Activated T-cell treated with anti-CD3 and anti-CD28 coated beads, Interleukin-2, amount 50 U/mL, for 72 hours (primary cell): ENCODE results near the gene FXYD4. TPM values are rescaled to one million over a fixed set of nuclear protein-coding genes. Genes with fewer than 3 reads are reported as not detected.
"Not testable (repeated sequence)": the region's sequence is repeated elsewhere in the genome, so short reads cannot be mapped to it uniquely, and the experiment has no call there.

ENCODE experiments used
- ATAC-seq, 2 donors: fragments of 150-1000 bp; cut with Tn5 transposase; replicated peaks in 1 of 2; 2 replicates each; pipeline ENCODE4 v1.10.0; 2021; ENCODE audit warnings: moderate library complexity in 2 of 2, mild to moderate bottlenecking in 1 of 2
- DNase-seq, 2 donors: peaks; one replicate each; pipeline ENCODE4 v3.0.0; 2021 to 2022; ENCODE audit warnings: mixed read lengths in 1 of 2
- H3K27ac Mint-ChIP-seq: one replicate; pipeline ENCODE4 v1.8.0; 2022; ENCODE audit warnings: mild to moderate bottlenecking, moderate library complexity, mixed read lengths
- H3K27me3 Mint-ChIP-seq: one replicate; pipeline ENCODE4 v1.8.0; 2022; ENCODE audit warnings: low read depth, mixed read lengths
- H3K36me3 Mint-ChIP-seq, 2 donors: one replicate each; pipeline ENCODE4 v1.8.0; 2022; ENCODE audit warnings: mixed read lengths in 2 of 2, mild to moderate bottlenecking in 1 of 2; ENCODE audit not compliant: insufficient read depth in 2 of 2
- H3K4me1 Mint-ChIP-seq: one replicate; pipeline ENCODE4 v1.8.0; 2022; ENCODE audit warnings: low read depth, mixed read lengths
- H3K4me3 Mint-ChIP-seq, 2 donors: one replicate each; pipeline ENCODE4 v1.8.0; 2022; ENCODE audit warnings: mild to moderate bottlenecking in 2 of 2, mixed read lengths in 2 of 2, moderate library complexity in 2 of 2
- H3K9me3 Mint-ChIP-seq, 2 donors: one replicate each; pipeline ENCODE4 v1.8.0; 2022; ENCODE audit warnings: mixed read lengths in 2 of 2
- total RNA-seq, 2 donors: library from RNA; stranded (reverse); gene quantifications; one replicate each; pipeline ENCODE4 v1.2.3, GENCODE V29; 2022

Gene FXYD4, protein sequence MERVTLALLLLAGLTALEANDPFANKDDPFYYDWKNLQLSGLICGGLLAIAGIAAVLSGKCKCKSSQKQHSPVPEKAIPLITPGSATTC
- total RNA-seq, result not detected

DNA sequence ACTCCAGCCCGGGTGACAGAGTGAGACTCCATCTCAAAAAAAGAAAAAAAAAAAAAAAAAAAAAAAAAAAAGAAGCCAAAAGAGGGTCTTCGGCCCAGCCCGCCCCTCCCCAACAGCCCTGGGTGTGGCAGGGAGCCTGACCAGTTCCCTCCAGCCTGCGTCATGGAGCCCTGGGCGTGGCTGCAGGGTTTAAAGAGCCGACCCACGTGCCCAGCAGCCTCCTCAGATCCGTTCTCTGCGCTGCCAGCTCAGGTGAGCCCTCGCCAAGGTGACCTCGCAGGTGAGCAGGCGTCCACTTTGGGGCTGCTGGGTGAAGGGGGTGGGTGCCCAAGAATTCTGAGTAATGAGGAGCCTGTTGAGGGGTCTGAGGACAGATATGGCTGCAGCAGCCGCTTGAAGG, at the start of gene FXYD4:
Gene FXYD4 (plus strand): TSS at position 219 of the 400 bp plus-strand sequence. CDS start 2,111 bp downstream, outside the sequence.
- H3K27ac Mint-ChIP-seq, result no peak within 1 kb of the TSS
- no peak for ATAC-seq
- no peaks in the 10 kb centered on the region for H3K27me3 Mint-ChIP-seq
- no peaks in the 10 kb centered on the region for H3K4me1 Mint-ChIP-seq
- no peak within 1 kb of the TSS for H3K4me3 Mint-ChIP-seq
- no peaks in the 10 kb centered on the region for H3K9me3 Mint-ChIP-seq
- DNase-seq, result no peak
- H3K36me3 Mint-ChIP-seq, result no peaks in the 10 kb centered on the region

DNA sequence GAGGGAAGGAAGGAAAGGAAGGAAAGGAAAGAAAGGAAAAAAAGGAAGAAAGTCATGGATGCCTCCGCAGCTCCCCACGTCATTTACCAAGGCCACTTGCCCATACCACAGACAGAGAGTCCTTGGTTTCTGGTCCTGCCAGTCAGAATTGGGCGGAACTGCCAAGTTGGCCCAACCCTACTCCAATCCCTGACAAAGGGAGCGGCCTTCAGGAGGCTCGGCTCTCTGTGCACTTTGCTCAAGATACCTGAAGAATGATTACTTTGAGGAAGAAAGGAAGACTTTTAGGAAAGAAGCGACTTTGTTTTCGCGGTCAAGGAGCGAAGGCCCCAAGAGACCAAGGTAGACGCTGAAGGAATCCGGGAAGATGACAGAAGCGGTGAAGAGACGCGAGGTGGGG, 49.1 kb upstream of the FXYD4 start:
- no peak for ATAC-seq
- H3K27me3 Mint-ChIP-seq, result peaks cover 11% of the 10 kb centered on the region
- no peak for DNase-seq
- H3K4me3 Mint-ChIP-seq, result peak overlapping the region; percentile 35 to 36
- H3K27ac Mint-ChIP-seq, result no peak overlapping the region
- H3K4me1 Mint-ChIP-seq, result peaks cover 17% of the 10 kb centered on the region
- no peaks in the 10 kb centered on the region for H3K9me3 Mint-ChIP-seq
- H3K36me3 Mint-ChIP-seq, result peaks cover 0 to 3% of the 10 kb centered on the region in 2 donors

DNA sequence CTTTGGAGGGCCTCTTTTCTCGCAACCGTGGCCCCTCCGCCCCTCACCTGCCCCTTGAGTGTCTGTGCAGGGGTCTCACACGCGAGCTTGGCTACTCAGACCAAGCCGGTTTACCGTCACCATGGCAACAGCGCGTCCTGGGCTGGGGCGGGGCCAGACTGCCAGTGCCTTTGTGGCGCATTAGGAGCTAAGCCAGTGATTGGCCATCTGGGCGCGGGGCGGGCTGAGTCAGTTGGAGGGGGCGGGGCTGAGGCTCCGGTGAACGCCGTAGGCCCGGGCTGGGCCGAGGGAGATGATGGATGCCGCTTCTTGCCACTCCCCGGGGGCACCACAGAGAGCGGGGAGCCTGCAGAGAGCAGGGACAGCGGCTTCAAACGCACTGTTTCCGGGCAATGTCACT, 48.7 kb upstream of the FXYD4 start:
- ATAC-seq (peak; percentile 100), DNase-seq (peak; percentile 90)
- Mint-ChIP-seq H3K27ac (no peak overlapping the region), H3K4me1 (peaks cover 17% of the 10 kb centered on the region), H3K4me3 (peak overlapping the region; percentile 35 to 36), H3K36me3 (peaks cover 0 to 3% of the 10 kb centered on the region in 2 donors), H3K27me3 (peaks cover 11% of the 10 kb centered on the region), H3K9me3 (no peaks in the 10 kb centered on the region)

DNA sequence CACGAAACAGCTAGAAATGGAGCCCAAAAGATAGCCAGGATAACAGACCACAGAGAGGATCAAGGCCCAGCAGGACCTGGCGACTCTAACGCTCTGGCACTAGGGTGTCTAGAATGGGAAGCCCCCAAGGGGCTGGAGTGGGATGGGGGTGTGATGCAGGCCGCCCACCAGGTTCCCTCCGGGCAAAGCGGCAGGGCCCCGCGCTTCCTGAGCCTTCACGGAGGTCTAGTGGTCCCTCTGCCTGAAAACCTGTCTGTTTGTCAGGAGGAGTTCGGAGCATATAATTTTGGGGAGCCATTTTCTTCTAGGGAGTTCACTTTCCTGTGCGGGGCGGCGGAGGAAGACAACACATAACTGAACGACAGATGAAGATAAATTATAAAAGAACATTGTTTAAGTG, 48.2 kb upstream of the FXYD4 start:
- DNase-seq, result no peak
- Mint-ChIP-seq H3K4me1 (peaks cover 17% of the 10 kb centered on the region), H3K9me3 (no peaks in the 10 kb centered on the region), H3K27me3 (peaks cover 11% of the 10 kb centered on the region), H3K27ac (no peak overlapping the region), H3K36me3 (peaks cover 0 to 3% of the 10 kb centered on the region in 2 donors), H3K4me3 (peak overlapping the region; percentile 35 to 36)
- ATAC-seq, result no peak

DNA sequence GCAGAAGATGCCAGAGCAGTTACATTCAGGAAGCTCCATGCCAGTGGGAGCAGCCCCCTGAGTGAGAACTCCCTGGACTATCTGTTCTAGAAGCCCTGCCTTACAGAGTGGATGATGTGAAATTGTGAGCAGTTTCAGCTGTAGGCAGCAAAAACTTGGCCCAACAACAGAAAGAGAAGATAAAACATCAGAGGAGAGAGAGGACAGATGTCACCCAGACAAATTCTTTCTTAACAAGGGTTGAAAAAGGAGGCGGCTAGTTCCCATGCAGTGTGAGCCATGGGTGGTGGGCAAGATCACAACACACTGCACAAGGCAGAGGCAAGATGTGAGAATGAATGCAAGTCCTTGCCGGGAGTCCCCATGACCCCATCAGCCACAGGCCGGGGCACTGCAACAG, 46.6 kb upstream of the FXYD4 start:
- peaks cover 17% of the 10 kb centered on the region for H3K4me1 Mint-ChIP-seq
- no peak for ATAC-seq

DNA sequence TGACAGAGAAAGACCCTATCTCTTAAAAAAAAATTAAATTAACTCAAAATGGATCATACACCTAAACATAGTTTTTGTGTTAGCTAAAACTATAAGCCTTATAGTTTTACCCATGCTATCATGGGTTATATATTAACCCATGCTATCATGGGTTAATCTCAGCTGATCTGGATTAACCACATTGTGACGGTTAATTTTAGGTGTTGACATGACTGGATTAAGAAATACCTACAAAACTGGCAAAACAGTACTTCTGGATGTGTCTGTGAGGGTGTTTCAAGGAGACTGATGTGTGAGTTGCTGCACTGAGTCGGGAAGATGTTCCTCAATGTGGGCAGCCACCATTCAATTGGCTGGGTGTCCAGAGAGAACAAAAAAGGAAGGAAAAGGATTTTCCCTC, 44.3 kb upstream of the FXYD4 start:
- H3K9me3 Mint-ChIP-seq, result no peaks in the 10 kb centered on the region

More for the DNA sequence above, 46.6 kb upstream of the FXYD4 start:
- Mint-ChIP-seq H3K9me3 (no peaks in the 10 kb centered on the region), H3K27ac (no peak overlapping the region), H3K36me3 (peaks cover 0 to 3% of the 10 kb centered on the region in 2 donors), H3K4me3 (no peak overlapping the region), H3K27me3 (peaks cover 11% of the 10 kb centered on the region)
- no peak for DNase-seq

DNA sequence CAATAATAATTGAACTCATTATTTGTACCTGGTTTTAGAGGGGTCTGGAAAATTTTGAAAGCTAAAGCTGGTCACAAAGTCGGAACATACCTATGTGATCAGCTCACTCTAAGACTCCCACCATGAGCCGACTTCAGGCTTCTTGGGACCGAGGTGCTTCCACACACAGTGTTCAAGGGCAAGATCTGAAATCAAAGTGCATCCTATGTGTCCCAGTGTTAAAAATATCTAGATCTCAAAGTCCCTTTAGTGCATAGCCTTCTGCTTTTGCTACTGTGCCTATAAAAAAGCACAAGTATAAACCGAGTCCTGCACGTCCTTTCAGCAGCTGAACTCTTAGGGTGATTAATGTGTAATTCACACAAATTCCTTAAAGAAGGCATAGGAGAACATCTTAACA, 43.5 kb upstream of the FXYD4 start:
- Mint-ChIP-seq H3K4me3 (no peak overlapping the region), H3K27ac (no peak overlapping the region)
- DNase-seq, result no peak

More for the DNA sequence above, 44.3 kb upstream of the FXYD4 start:
- ATAC-seq, result no peak
- DNase-seq, result no peak
- Mint-ChIP-seq H3K4me3 (no peak overlapping the region), H3K27me3 (peaks cover 6% of the 10 kb centered on the region), H3K4me1 (peaks cover 22% of the 10 kb centered on the region), H3K36me3 (no peaks in the 10 kb centered on the region), H3K27ac (no peak overlapping the region)

DNA sequence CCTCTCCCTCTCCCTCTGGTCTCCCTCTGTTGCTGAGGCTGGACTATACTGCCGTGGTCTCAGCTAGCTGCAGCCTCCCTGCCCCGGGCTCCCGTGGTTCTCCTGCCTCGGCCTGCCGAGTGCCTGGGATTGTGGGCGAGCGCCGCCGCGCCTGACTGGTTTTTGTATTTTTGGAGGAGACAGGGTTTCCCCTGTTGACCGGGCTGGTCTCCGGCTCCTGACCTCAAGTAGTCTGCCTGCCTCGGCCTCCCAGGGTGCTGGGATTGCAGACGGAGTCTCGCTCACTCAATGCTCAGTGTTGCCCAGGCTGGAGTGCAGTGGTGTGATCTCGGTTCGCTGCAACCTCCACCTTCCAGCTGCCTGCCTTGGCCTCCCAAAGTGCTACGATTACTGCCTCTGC, 42.6 kb upstream of the FXYD4 start:
- not testable (repeated sequence) for ATAC-seq, H3K4me3 Mint-ChIP-seq, H3K27ac Mint-ChIP-seq, H3K27me3 Mint-ChIP-seq, DNase-seq, H3K9me3 Mint-ChIP-seq, H3K36me3 Mint-ChIP-seq
- peaks cover 20% of the 10 kb centered on the region for H3K4me1 Mint-ChIP-seq

More for the DNA sequence above, 43.5 kb upstream of the FXYD4 start:
- H3K9me3 Mint-ChIP-seq, result no peaks in the 10 kb centered on the region
- no peaks in the 10 kb centered on the region for H3K36me3 Mint-ChIP-seq
- ATAC-seq, result no peak
- H3K4me1 Mint-ChIP-seq, result peaks cover 22% of the 10 kb centered on the region
- no peaks in the 10 kb centered on the region for H3K27me3 Mint-ChIP-seq

DNA sequence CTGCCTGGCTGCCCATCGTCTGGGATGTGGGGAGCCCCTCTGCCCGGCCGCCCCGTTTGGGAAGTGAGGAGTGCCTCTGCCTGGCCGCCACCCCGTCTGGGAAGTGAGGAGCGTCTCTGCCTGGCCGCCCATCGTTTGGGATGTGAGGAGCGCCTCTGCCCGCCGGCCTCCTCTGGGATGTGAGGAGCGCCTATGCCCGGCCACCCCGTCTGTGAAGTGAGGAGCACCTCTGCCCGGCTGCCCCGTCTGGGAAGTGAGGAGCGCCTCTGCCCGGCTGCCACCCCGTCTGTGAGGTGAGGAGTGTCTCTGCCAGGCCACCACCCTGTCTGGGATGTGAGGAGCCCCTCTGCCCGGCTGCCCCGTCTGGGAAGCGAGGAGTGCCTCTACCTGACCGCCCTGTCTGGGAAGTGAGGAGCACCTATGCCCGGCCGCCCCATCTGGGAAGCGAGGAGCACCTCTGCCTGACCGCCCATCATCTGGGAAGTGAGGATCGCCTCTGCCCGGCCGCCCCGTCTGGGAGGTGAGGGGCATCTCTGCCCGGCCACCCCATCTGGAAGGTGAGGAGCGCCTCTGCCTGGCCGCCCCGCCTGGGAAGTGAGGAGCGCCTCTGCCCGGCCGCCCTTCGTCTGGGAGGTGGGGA, 42.1 kb upstream of the FXYD4 start:
- not testable (repeated sequence) for H3K27me3 Mint-ChIP-seq, H3K4me3 Mint-ChIP-seq, H3K27ac Mint-ChIP-seq, H3K9me3 Mint-ChIP-seq, DNase-seq, ATAC-seq, H3K36me3 Mint-ChIP-seq
- H3K4me1 Mint-ChIP-seq, result peaks cover 20% of the 10 kb centered on the region

DNA sequence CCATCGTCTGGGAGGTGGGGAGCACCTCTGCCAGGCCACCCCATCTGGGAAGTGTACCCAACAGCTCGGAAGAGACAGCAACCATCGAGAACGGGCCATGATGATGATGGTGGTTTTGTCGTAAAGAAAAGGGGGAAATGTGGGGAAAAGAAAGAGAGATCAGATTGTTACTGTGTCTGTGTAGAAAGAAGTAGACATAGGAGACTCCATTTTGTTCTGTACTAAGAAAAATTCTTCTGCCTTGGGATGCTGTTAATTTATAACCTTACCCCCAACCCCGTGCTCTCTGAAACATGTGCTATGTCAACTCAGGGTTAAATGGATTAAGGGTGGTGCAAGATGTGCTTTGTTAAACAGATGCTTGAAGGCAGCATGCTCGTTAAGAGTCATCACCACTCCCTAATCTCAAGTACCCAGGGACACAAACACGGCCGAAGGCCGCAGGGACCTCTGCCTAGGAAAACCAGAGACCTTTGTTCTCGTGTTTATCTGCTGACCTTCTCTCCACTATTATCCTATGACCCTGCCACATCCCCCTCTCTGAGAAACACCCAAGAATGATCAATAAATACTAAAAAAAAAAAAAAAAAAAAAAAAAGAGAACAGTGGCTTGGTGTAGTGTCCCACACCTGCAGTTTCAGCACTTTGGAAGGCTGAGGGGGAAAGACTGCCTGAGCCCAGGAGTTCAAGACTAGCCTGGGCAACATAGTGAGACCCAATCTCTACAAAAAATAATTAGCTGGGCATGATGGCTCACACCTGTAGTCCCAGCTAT, 41.2 kb upstream of the FXYD4 start:
- not testable (repeated sequence) for H3K9me3 Mint-ChIP-seq, H3K27me3 Mint-ChIP-seq, H3K36me3 Mint-ChIP-seq, H3K4me3 Mint-ChIP-seq, DNase-seq, H3K27ac Mint-ChIP-seq, ATAC-seq
- H3K4me1 Mint-ChIP-seq, result peaks cover 20% of the 10 kb centered on the region

DNA sequence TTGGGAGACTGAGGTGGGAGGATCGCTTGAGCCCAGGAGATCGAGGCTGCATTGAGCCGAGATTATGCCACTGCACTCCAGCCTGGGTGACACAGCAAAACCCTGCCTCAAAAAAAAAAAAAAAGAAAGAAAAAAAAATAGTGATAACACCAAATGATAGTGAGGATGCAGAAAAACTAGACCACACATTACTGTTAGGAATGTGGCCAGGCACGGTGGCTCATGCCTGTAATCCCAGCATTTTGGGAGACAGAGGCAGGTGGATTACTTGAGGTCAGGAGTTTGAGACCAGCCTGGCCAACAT, 40.7 kb upstream of the FXYD4 start:
- H3K4me3 Mint-ChIP-seq, H3K9me3 Mint-ChIP-seq, ATAC-seq, DNase-seq, H3K27ac Mint-ChIP-seq, H3K36me3 Mint-ChIP-seq, H3K27me3 Mint-ChIP-seq: not testable (repeated sequence)
- peaks cover 20% of the 10 kb centered on the region for H3K4me1 Mint-ChIP-seq

DNA sequence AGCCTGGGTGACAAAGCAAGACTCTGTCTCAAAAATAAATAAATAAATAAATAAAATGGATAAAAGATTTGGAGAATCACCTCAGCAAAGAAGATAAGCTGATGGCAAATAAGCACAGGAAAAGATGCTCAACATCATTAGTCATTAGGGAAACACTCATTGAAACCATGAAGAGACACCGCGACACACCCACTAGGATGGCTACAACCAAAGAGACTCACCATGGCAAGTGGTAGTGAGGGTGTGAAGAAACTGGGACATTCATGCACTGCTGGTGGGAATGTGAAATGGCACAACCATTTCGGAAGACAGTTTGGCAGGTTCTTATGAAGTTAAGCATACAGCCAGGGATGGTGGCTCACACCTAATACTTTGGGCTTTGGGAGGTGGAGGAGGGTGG, 37.8 kb upstream of the FXYD4 start:
- no peak for ATAC-seq

DNA sequence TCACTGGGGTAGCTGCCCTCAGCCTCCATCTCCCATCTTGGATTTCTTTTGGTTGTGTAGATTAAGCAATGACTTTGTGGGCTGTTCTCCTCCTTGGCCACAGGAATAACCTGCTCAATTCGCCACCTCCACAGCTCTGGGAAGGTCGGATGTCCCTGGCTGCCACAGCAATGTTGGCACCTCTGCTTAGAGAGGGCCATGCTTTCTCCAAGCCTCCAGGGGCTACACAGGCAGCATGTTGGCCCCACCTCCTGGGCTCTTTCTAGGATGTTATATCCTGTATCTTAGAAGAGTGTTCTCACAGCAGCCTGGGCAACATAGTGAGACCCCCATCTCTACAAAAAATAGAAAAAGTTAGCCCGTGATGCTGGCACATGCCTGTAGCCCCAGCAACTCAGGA, 35.4 kb upstream of the FXYD4 start:
- Mint-ChIP-seq H3K36me3 (peaks cover 0 to 1% of the 10 kb centered on the region in 2 donors), H3K4me3 (no peak overlapping the region), H3K9me3 (peaks cover 0 to 2% of the 10 kb centered on the region in 2 donors), H3K27me3 (peaks cover 30% of the 10 kb centered on the region), H3K27ac (no peak overlapping the region), H3K4me1 (peaks cover 25% of the 10 kb centered on the region)
- no peak for DNase-seq
- ATAC-seq, result no peak

More for the DNA sequence above, 37.8 kb upstream of the FXYD4 start:
- Mint-ChIP-seq H3K9me3 (peaks cover 0 to 2% of the 10 kb centered on the region in 2 donors), H3K36me3 (peaks cover 0 to 1% of the 10 kb centered on the region in 2 donors), H3K27ac (no peak overlapping the region), H3K4me3 (no peak overlapping the region), H3K27me3 (peaks cover 8% of the 10 kb centered on the region), H3K4me1 (peaks cover 20% of the 10 kb centered on the region)
- no peak for DNase-seq
